CD4-positive, alpha-beta T cell treated with Interleukin-17A for 1 hour (primary cell): Measurements from ENCODE around the gene PLVAP.

Experiments used
- DNase-seq: peaks from one replicate; pipeline ENCODE4 v3.0.0-alpha.2; 2020

Gene PLVAP

GRCh38 chr19:17319473-17320238 is 57.5 kb downstream of the PLVAP start:
- DNase-seq = no peak

- no peak for DNase-seq
Observed at GRCh38 chr19:17318966-17319365, 58.2 kb downstream of the PLVAP start.

DNA sequence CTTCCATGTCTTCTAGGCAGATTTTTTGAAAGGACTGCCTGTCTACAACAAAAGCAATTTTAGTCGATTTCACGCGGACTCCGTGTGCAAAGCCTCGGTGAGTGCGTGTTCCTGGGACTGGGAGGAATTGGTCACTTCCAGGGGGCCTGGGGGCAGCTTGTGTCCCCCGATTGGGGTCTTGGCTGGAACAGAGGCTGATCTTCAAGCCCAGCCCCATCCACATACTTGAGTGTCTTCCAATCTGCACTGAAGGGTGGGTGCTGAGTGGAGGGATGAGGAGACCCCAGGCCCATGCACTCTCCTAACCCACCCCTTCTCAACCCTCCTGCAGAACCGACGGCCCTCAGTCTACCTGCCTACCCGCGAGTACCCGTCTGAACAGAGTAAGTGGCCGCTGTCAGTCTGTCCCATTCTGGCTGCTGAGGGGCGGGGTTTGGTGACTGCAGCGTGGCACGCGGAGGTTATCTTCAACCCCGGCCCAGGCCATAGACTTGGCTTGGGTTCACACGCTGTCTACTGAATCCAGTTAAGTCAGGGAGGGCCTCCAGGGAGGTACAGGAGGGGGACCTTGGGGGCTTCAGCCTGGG is 63.0 kb downstream of the PLVAP start:
- no peak for DNase-seq

DNA sequence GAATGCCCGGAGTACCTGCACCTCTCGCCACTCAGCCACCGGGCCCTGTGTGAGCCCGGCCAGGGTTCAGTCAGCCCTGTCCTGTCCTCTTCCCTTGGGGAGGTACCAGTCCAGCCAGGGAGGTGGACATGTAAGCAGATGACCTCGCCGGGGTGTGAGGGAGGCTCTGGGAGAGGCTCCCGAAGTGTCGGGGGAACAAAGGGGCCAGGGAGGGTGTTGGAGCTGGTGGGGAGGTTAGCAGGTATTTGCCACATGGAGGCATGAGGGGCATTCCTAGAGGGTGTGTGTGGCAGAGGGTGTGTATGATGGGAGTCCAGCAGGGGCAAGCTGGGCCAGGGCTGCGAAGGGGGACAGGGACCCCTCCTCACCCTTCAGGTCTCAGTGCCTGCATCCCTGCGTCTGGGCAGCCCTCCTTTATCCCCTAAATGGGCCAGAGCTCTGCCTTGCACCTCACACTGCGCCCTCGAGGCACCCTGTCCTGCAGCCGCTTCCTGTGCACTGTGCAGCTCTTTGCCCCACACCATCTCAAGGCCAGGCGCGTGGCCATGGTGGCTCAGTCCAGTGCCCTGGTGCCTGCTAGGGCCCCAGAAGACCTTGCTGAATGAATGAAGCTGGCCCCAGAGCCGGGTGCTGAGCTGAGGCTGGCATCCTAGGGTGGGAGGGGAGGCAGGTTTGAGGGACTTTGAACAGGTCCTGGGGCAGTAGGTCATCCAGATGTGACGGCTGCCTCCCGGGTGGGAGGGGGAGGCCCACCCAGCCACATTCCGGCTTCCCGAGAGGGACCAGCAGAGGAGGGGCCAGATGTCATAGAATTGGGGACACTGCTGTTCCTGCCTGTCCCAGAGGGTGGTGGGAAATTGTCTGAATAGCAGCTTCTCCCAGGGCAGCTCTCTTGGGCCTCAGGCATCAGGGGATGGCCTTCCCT is 64.7 kb downstream of the PLVAP start:
- DNase-seq = no peak

DNA sequence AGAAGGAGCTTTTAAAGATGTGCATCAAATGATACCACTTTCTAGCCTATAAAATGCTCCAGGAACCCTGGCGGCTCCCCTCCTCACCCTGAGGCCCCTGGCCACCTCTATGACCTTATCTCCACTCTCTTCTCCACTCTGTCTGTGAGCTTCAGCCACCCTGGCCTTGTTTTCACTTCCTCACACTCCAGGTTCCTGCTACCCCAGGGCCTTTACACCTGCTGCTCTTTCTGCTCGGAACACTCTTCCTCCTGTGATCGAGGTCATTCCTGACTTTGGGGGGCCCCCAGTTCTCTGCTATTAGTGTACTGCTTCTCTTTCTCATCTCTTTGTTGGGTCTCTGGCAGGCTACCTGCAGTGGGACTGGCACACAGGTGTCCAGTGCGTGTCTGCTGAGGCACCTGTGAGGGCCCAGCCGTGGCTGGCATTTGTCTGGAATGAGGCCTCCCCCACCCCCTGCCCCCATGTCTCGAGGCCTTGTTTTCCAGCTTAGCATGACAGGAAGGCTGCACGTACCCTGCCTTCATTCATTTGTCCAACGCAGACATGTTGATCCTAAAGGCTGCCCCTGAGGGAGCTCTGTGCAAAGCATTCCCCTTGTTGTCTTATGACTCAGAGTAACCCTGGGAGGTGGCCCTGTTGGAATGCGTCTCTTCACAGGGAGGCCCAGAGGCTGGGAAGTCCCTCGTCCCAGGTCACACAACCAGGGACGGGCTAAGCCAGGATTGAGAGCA is 65.5 kb downstream of the PLVAP start:
- no peak for DNase-seq

GRCh38 chr19:17309965-17310461 is 67.1 kb downstream of the PLVAP start:
- no peak for DNase-seq

- DNase-seq = peak; percentile 100
Observed at GRCh38 chr19:17309198-17309964, 67.8 kb downstream of the PLVAP start, which contains the start of gene DDA1. Gene DDA1 (plus strand): TSS chr19:17309563. CDS start chr19:17309655, 92 bp downstream.

- DNase-seq = no peak
Observed at GRCh38 chr19:17307876-17308377, 69.2 kb downstream of the PLVAP start.

DNA sequence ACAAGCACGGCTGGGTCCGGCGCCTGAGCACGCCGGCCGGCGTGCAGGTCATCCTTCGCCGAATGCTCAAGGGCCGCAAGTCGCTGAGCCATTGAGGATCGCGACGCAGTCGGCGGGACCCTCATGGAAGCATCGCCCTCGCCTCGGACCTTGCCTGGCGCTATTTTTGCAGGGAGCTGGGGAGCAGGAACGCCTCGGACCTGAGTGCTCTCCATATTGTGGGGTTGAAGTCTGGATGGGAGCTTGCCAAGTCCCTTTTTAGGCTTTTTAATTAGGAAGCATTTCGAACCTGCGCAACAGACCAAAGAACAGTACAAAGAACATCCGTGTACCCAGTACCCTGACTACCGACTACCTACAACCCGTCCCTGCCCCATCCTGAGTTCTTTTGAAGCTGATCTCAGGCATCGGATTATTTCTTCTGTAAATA is 70.8 kb downstream of the PLVAP start:
- no peak for DNase-seq

DNA sequence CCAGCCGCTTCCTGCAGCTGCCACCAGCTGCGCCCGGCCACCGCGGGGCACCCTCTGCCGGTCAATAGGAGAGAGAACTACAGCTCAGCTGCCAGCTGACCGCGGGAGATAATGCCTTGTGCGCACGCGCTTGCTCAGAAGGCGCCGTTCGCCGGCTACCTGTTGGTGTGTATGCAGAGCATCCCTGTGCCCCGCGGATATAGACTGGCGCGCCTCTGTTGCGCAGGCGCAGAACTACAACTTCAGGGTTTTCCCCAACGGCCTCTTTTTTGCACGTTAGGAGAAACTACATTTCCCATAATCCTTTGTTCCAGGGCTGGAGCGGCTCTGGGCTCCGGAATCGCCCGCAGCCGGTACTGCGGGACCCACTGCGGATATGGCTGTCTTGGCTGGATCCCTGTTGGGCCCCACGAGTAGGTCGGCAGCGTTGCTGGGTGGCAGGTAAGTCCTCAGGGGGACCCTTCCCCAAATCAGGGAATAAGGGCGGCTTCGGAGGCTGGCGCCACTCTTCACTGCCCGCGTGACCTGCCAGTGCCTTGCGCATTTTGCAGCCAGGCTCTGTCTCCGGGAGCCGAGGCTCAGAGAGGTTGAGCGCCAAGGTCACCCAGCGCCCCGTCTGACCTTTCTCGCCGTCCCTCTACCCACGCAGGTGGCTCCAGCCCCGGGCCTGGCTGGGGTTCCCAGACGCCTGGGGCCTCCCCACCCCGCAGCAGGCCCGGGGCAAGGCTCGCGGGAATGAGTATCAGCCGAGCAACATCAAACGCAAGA is 71.4 kb downstream of the PLVAP start, which contains the start of gene MRPL34:
Gene MRPL34 (plus strand): TSS at position 356 of the 768 bp plus-strand sequence. CDS start 21 bp downstream, at position 377.
- peak; percentile 99 for DNase-seq

DNA sequence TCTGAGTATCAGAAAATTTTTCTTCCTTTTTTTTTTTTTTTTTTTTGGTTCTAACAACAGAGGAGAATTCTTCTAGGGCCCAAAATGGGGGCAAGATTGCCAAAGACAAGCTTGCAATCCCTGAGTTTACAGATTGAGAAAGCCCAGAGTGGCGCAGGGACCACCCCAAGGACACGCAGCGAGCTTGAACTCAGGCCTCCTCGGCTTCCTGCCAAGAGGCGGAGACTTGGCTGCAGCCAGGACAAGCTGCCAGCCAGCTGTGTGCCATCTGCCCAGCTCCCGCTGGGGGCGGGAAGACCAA is 72.0 kb downstream of the PLVAP start:
- DNase-seq = no peak

DNA sequence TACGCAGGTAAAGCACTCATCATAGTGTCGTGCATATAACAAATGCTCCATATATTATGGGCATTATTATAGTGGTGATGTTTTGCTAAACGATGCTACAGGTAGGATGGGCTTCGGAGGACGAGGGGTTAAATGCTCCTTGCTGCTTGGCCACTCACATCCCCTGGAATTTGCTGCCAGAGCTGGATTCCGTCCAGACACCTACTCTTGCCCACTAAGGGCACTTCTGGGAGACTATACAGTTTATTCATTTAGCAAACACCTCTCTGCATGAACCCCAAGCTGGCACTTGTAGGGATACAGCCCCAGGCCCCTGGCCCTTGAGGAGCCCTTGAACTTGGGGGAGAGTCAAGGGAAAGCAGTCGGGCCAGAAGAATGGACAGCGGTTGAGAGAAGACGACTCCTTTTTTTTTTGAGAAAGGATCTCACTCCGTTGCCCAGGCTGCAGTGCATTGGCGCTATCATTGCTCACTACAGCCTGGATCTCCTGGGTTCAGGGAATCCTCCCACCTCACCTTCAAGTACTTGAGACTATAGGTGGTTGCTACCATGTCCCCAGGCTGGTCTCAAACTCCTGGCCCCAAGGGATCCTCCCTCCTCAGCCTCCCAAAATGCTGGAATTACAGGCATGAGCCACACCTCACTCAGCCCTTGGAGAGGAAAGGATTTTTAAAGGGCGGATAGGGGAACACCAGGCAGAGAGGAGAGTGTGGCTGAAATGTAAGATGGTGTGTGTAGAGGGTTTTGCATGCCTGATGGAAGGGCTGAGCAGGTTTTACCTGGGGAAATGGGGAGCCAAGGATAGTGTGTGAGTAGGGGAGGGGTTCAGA is 72.5 kb downstream of the PLVAP start:
- DNase-seq = no peak

DNA sequence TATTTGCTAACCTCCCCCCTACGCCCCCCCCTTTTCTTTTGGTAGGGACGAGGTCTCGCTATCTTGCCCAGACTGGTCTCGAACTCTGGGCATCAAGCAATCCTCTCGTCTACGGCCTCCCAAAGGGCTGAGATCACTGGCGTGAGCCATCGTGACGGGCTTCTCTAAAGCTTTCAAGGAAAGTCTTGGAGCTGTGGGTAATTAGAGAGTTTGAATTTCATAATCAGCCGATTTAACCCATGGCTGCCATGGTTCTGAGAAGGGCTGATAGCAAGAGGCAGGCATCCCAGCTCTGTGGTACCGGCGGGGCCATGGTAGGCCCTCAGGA is 73.2 kb downstream of the PLVAP start:
- no peak for DNase-seq

DNA sequence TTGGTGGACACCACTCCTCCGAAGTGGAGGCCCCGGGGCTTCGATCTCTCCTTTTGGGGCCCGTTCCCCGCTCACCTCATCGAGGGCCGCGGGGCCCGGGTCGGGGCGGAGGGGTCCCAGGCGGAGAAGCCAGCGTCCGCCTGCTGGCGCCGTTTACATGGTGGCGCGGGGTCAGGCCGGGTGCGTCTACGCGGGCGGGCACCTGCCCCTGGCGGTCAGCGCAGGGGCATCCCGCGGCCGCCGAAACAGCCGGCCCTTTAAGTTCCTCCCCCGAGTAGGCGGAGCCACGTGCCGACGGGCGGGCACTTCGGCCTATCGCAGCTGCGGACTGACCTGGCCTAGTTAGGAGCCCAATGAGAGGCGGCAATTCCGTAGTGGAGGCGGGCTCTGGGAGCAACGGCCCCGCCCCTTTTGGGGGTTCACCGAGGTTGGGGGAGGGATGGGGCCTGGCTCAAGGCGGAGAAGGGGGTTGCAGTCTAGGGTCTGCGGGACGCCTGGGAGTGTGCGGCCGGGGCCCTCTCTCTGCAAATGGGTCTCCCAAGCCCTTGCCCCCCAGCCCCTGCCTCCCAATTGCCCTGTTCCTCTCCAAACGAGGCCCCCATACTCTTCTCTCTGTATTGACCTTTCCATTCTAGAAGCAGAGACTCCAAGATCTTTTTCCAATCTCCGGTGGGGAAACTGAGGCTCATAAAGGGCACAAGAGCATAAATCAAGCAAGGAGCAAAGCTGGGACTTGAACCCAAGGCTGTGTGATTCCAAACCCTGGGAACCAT is 73.8 kb downstream of the PLVAP start, which contains the start of gene ABHD8:
Gene ABHD8 (minus strand): TSS at position 259 of the 773 bp plus-strand sequence. CDS start 1,809 bp downstream, outside the sequence.
- DNase-seq = peak; percentile 95

DNA sequence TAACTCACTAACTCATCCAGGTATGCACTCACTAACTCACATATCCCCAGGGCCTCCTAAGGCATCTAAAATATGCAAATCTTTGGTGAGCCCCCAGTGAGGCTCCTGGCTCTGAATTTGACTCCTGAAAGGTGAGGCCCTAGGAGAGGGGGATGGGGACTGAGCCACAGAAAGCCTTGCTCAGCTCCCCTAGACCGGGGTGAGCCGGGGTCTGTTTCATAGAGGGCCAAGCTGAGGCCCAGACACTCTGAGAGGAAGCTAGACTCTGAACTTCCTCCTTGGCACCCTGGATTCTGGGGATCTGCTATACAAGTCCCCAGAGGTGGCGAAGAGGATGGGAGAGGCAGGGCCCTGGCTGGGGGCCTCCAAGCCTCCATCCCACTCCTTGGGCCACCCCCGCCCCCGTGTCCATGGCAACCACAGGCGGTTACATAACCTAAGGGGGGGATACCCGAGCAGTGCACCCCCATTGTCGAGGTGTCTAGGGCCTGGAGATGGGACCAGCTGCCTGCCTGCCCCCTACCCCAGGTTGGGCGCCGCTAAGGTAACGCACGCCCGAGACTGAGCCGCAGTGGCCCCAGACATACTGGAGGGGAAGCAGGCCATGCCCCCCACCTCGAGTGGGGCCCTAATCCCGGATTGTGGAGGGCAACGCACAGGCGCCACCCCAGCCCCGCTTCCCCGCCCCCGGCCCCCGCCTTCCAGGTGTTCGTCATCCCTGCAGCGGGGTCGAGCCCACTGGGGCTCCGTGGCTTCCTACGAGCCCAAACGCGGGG is 74.6 kb downstream of the PLVAP start:
- peak; percentile 40 for DNase-seq
